ENCODE data around the gene MRPL12. TPM values are rescaled to one million over a fixed set of nuclear protein-coding genes. Genes with fewer than 3 reads are reported as not detected.

MRPL12 gene
- total and polyA plus RNA-seq, 2 of the 13 experiments (the other 11 are each of a cell fraction or from before 2014, with no cell fraction given), result 39.1 to 94.1 TPM

GRCh38 chr17:81713556-81714411 is 10.6 kb downstream of the MRPL12 start (continued):
- peak; percentile 12; the same call in 1 of the 2 replicates for TF ChIP-seq ZBTB10 (CRISPR knock-in tag; IDR thresholded peaks at IDR 0.05; ENCODE audit: borderline replicate concordance)
- TF ChIP-seq HOXD1 (CRISPR knock-in tag; IDR thresholded peaks at IDR 0.05), result 0 out of 2 replicates have a peak, but pooled peaks have one; percentile 18
- TF ChIP-seq ZNF746 (CRISPR knock-in tag; IDR thresholded peaks at IDR 0.05), result peak; percentile 83
- peak; percentile 92 for TF ChIP-seq HIC2 (CRISPR knock-in tag; IDR thresholded peaks at IDR 0.05; ENCODE audit: low read depth)
- peak; percentile 73 for TF ChIP-seq ERF (CRISPR knock-in tag; IDR thresholded peaks at IDR 0.05)
- TF ChIP-seq ZNF224 (CRISPR knock-in tag; IDR thresholded peaks at IDR 0.05), result 0 out of 2 replicates have a peak, but pooled peaks have one; percentile 23
- peak; percentile 40; the same call in 1 of the 2 replicates for TF ChIP-seq NR2F2 (IDR thresholded peaks at IDR 0.05; ENCODE audit: borderline replicate concordance, low read depth)
- peak; percentile 85 for TF ChIP-seq ZNF280B (CRISPR knock-in tag; IDR thresholded peaks at IDR 0.05; ENCODE audit: borderline replicate concordance)
- TF ChIP-seq ZNF335 (CRISPR knock-in tag; IDR thresholded peaks at IDR 0.05), result peak; percentile 72; the same call in 1 of the 2 replicates
- TF ChIP-seq RCOR2 (CRISPR knock-in tag; IDR thresholded peaks at IDR 0.05), result 0 out of 2 replicates have a peak, but pooled peaks have one; percentile 16
- TF ChIP-seq ZNF235 (CRISPR knock-in tag; IDR thresholded peaks at IDR 0.05; ENCODE audit: borderline replicate concordance), result peak; percentile 96; the same call in 1 of the 2 replicates
- TF ChIP-seq ZNF20 (CRISPR knock-in tag; IDR thresholded peaks at IDR 0.05), result 0 out of 2 replicates have a peak, but pooled peaks have one; percentile 62
- TF ChIP-seq HNF1A (IDR thresholded peaks at IDR 0.05; ENCODE audit: low read depth), result no peak
- peak; percentile 67; the same call in 1 of the 2 replicates for TF ChIP-seq HNF1A (CRISPR knock-in tag; IDR thresholded peaks at IDR 0.05; ENCODE audit: borderline replicate concordance)
- peak; percentile 71 for TF ChIP-seq GATAD2A (CRISPR knock-in tag; IDR thresholded peaks at IDR 0.05)
- TF ChIP-seq ZGPAT (CRISPR knock-in tag; IDR thresholded peaks at IDR 0.05), result peak; percentile 91

Measured in HepG2 (cell line).